SU-DHL-6 (cell line): Measurements from ENCODE around the gene MYO7B.

Experiments used
- H2AFZ ChIP-seq: fragments of 200-600 bp; sonication (generic); 2 replicates; pipeline ENCODE4 v1.6.1; 2014; ENCODE audit warnings: low read depth, mild to moderate bottlenecking, moderate library complexity, mixed read lengths, antibody characterized with exemption, low read length; ENCODE audit not compliant: severe bottlenecking
- H3F3A ChIP-seq: fragments of 200-600 bp; shearing (Covaris generic); 2 replicates; pipeline ENCODE4 v1.6.0; 2016; ENCODE audit warnings: antibody characterized with exemption, mild to moderate bottlenecking; ENCODE audit not compliant: insufficient read depth
- H3K27ac ChIP-seq: fragments of 200-600 bp; sonication (generic); 2 replicates; pipeline ENCODE4 v1.5.1; 2016; ENCODE audit warnings: low read depth, mild to moderate bottlenecking, low read length, moderate library complexity, mixed read lengths
- H3K27me3 ChIP-seq: fragments of 200-600 bp; sonication (generic), shearing (Covaris generic); 2 replicates; pipeline ENCODE4 v1.6.0; 2014; ENCODE audit warnings: mild to moderate bottlenecking, low read length
- H3K36me3 ChIP-seq: fragments of 200-600 bp; sonication (generic); 2 replicates; pipeline ENCODE4 v1.6.1; 2014; ENCODE audit warnings: mild to moderate bottlenecking, low read length, mixed read lengths
- H3K4me2 ChIP-seq: fragments of 300-600, 200-600 bp; shearing (Covaris generic), sonication (generic); 2 replicates; pipeline ENCODE4 v1.6.0; 2014; ENCODE audit warnings: low read length, low read depth, mild to moderate bottlenecking; ENCODE audit not compliant: poor library complexity, severe bottlenecking
- H3K4me3 ChIP-seq: fragments of 200-600 bp; sonication (generic); 2 replicates; pipeline ENCODE4 v1.5.1; 2014; ENCODE audit warnings: antibody characterized with exemption, low read length, mild to moderate bottlenecking, mixed read lengths; ENCODE audit not compliant: insufficient read depth, poor library complexity, severe bottlenecking
- H3K79me2 ChIP-seq: fragments of 200-600 bp; sonication (generic); 2 replicates; pipeline ENCODE4 v1.6.1; 2014; ENCODE audit warnings: mild to moderate bottlenecking, low read length, moderate library complexity; ENCODE audit not compliant: insufficient read depth
- H3K9ac ChIP-seq: fragments of 200-600 bp; sonication (generic); 2 replicates; pipeline ENCODE4 v1.7.0; 2014; ENCODE audit warnings: mild to moderate bottlenecking, low read length
- H3K9me2 ChIP-seq: fragments of 200-600 bp; sonication (generic); replicated peaks from 2 replicates; pipeline ENCODE4 v1.6.1; 2014; ENCODE audit warnings: low read length; ENCODE audit not compliant: insufficient read depth
- H3K9me3 ChIP-seq: fragments of 200-600 bp; sonication (generic); 2 replicates; pipeline ENCODE4 v1.6.1; 2014; ENCODE audit warnings: low read length, mixed read lengths; ENCODE audit not compliant: insufficient read depth
- H4K20me1 ChIP-seq: fragments of 200-600 bp; sonication (generic); 2 replicates; pipeline ENCODE4 v1.6.1; 2014; ENCODE audit warnings: low read depth, mild to moderate bottlenecking, antibody characterized with exemption, low read length, moderate library complexity, mixed read lengths
- EZH2phosphoT487 ChIP-seq: fragments of 200-600 bp; sonication (generic), shearing (Covaris generic); conservative IDR thresholded peaks from 2 replicates; pipeline ENCODE4 v1.6.1; 2018; ENCODE audit warnings: mild to moderate bottlenecking, antibody characterized with exemption, low read length, moderate library complexity, mixed read lengths
- TF ChIP-seq, protein P1 (sequence below): fragments of 200-600 bp; sonication (generic); IDR thresholded peaks from one replicate; pipeline ENCODE4 v1.5.1; 2017; ENCODE audit warnings: antibody characterized with exemption, mild to moderate bottlenecking, low read length, moderate library complexity; ENCODE audit not compliant: insufficient read depth, poor library complexity, severe bottlenecking

MYO7B gene

DNA sequence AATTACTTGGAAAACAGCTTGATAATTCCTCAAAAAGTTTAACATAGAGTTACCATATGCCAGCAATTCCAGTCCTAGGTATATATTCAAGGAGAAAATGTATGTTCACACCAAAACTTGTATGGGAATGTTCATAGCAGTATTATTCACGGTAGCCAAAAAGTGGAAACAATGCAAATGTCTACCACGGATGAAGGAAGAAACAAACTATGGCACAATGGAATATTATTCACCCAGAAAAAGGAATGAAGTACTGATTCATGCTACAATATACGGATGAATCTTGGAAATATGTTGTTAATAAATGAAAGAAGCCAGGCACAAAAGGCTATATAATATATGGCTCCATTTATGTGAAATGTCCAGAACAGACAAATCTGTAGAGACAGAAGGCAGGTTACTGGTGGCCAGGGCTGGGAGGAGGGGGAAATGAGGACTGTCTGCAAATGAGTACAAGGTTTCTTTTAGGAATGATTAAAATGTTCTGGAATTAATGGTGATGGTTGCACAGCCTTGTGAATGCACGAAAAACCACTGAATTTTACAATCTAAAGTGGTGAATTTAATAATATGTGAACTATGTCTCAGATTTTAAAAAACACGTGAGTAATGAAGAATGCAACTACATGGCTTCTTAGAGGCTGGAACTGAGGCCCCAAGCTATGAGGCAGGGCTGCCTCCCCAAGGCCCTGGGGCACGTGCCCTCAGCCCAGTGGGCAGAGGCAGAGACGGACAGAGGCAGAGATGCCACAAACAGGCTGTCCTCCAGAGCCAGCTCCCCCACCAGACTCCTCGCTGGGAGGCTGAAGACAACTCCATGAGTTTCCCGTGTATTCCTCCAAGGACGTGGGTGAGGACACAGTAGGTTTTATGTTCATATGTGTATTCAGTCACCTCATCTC is 134.8 kb downstream of the MYO7B start:
- no peak overlapping the region for H3K4me3 ChIP-seq
- no peaks in the 10 kb centered on the region for H3K36me3 ChIP-seq
- H4K20me1 ChIP-seq = no peaks in the 10 kb centered on the region
- H3K4me2 ChIP-seq = no peak overlapping the region
- no peaks in the 10 kb centered on the region for H3K27me3 ChIP-seq
- no peaks in the 10 kb centered on the region for H3F3A ChIP-seq
- H3K9me3 ChIP-seq = no peaks in the 10 kb centered on the region
- no peak overlapping the region for H3K27ac ChIP-seq
- no peak overlapping the region for H2AFZ ChIP-seq
- TF ChIP-seq EZH2phosphoT487 = no peak
- TF ChIP-seq, protein P1, sequence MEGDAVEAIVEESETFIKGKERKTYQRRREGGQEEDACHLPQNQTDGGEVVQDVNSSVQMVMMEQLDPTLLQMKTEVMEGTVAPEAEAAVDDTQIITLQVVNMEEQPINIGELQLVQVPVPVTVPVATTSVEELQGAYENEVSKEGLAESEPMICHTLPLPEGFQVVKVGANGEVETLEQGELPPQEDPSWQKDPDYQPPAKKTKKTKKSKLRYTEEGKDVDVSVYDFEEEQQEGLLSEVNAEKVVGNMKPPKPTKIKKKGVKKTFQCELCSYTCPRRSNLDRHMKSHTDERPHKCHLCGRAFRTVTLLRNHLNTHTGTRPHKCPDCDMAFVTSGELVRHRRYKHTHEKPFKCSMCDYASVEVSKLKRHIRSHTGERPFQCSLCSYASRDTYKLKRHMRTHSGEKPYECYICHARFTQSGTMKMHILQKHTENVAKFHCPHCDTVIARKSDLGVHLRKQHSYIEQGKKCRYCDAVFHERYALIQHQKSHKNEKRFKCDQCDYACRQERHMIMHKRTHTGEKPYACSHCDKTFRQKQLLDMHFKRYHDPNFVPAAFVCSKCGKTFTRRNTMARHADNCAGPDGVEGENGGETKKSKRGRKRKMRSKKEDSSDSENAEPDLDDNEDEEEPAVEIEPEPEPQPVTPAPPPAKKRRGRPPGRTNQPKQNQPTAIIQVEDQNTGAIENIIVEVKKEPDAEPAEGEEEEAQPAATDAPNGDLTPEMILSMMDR = no peak
- no peaks in the 10 kb centered on the region for H3K79me2 ChIP-seq
- H3K9me2 ChIP-seq = no peaks in the 10 kb centered on the region
- H3K9ac ChIP-seq = no peak overlapping the region

DNA sequence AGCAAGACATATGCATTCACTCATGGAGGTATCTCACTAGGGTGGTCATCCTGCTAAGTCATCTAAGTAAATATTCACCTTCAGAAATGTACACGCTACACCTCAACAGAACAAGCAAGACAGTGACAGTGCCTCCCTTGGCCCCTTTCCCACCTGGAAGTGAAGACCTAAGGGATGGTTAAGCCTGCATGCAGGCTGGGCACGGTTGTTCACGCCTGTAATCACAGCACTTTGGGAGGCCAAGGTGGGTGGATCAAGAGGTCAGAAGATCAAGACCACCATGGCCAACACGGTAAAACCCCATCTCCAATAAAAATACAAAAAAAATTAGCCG is 135.4 kb downstream of the MYO7B start:
- H3K79me2 ChIP-seq = no peaks in the 10 kb centered on the region
- H3K9me3 ChIP-seq = no peaks in the 10 kb centered on the region
- H3K4me2 ChIP-seq = no peak overlapping the region
- no peak overlapping the region for H2AFZ ChIP-seq
- no peak overlapping the region for H3K27ac ChIP-seq
- H3K9me2 ChIP-seq = no peaks in the 10 kb centered on the region
- H3F3A ChIP-seq = no peaks in the 10 kb centered on the region
- no peaks in the 10 kb centered on the region for H3K27me3 ChIP-seq
- TF ChIP-seq, protein P1 = no peak
- TF ChIP-seq EZH2phosphoT487 = no peak
- H3K36me3 ChIP-seq = no peaks in the 10 kb centered on the region
- no peak overlapping the region for H3K4me3 ChIP-seq
- no peaks in the 10 kb centered on the region for H4K20me1 ChIP-seq
- H3K9ac ChIP-seq = no peak overlapping the region

DNA sequence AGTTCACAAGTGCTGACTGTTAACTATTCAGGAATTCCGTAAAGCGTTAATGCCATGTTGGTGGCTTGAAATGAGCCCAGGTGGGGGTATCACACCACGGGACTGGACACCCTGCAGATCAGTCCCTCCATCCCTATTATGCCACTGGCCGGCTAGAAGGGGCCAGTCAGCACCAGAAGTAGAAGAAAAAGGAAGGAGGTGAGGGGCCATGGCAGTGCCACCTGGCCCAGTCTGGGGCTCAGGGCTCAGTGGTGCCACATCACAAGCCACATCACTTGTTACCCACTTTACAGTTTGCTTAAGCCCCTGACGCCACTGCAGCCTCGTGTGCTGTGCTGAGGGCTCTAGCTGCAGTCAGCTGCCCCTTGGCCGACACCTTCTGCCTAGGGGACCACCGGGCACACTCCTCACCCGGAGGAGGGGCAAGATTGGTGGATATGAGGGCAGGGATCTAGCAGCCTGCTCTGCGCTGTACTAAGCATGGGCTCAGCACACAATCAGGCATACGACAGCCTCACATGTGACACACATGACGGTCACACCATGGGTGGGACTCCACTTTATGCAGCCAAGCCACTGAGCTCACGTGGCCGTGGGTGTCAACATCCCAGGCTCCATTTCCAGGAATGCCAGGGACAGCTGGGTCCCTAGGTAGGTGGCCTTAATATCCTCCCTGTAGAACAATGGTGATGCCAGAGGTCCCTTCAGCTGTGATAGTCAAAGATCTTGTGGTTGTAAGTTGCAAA is 136.2 kb downstream of the MYO7B start:
- Histone ChIP-seq H3K27me3 (no peaks in the 10 kb centered on the region), H3K9me2 (no peaks in the 10 kb centered on the region), H3K4me2 (no peak overlapping the region), H3K4me3 (no peak overlapping the region), H3F3A (no peaks in the 10 kb centered on the region), H2AFZ (no peak overlapping the region), H3K9me3 (no peaks in the 10 kb centered on the region), H3K79me2 (no peaks in the 10 kb centered on the region), H3K27ac (no peak overlapping the region), H3K9ac (no peak overlapping the region), H3K36me3 (no peaks in the 10 kb centered on the region), H4K20me1 (no peaks in the 10 kb centered on the region)
- no peak for TF ChIP-seq EZH2phosphoT487
- TF ChIP-seq, protein P1 = no peak
